SU-DHL-6 (cell line): Measurements from ENCODE around the gene EPS8.

Experiments used
- H2AFZ ChIP-seq: fragments of 200-600 bp; sonication (generic); 2 replicates; pipeline ENCODE4 v1.6.1; 2014; ENCODE audit warnings: low read depth, mild to moderate bottlenecking, moderate library complexity, mixed read lengths, antibody characterized with exemption, low read length; ENCODE audit not compliant: severe bottlenecking
- H3F3A ChIP-seq: fragments of 200-600 bp; shearing (Covaris generic); 2 replicates; pipeline ENCODE4 v1.6.0; 2016; ENCODE audit warnings: antibody characterized with exemption, mild to moderate bottlenecking; ENCODE audit not compliant: insufficient read depth
- H3K27ac ChIP-seq: fragments of 200-600 bp; sonication (generic); 2 replicates; pipeline ENCODE4 v1.5.1; 2016; ENCODE audit warnings: low read depth, mild to moderate bottlenecking, low read length, moderate library complexity, mixed read lengths
- H3K27me3 ChIP-seq: fragments of 200-600 bp; sonication (generic), shearing (Covaris generic); 2 replicates; pipeline ENCODE4 v1.6.0; 2014; ENCODE audit warnings: mild to moderate bottlenecking, low read length
- H3K36me3 ChIP-seq: fragments of 200-600 bp; sonication (generic); 2 replicates; pipeline ENCODE4 v1.6.1; 2014; ENCODE audit warnings: mild to moderate bottlenecking, low read length, mixed read lengths
- H3K4me2 ChIP-seq: fragments of 300-600, 200-600 bp; shearing (Covaris generic), sonication (generic); 2 replicates; pipeline ENCODE4 v1.6.0; 2014; ENCODE audit warnings: low read length, low read depth, mild to moderate bottlenecking; ENCODE audit not compliant: poor library complexity, severe bottlenecking
- H3K4me3 ChIP-seq: fragments of 200-600 bp; sonication (generic); 2 replicates; pipeline ENCODE4 v1.5.1; 2014; ENCODE audit warnings: antibody characterized with exemption, low read length, mild to moderate bottlenecking, mixed read lengths; ENCODE audit not compliant: insufficient read depth, poor library complexity, severe bottlenecking
- H3K79me2 ChIP-seq: fragments of 200-600 bp; sonication (generic); 2 replicates; pipeline ENCODE4 v1.6.1; 2014; ENCODE audit warnings: mild to moderate bottlenecking, low read length, moderate library complexity; ENCODE audit not compliant: insufficient read depth
- H3K9ac ChIP-seq: fragments of 200-600 bp; sonication (generic); 2 replicates; pipeline ENCODE4 v1.7.0; 2014; ENCODE audit warnings: mild to moderate bottlenecking, low read length
- H3K9me2 ChIP-seq: fragments of 200-600 bp; sonication (generic); replicated peaks from 2 replicates; pipeline ENCODE4 v1.6.1; 2014; ENCODE audit warnings: low read length; ENCODE audit not compliant: insufficient read depth
- H3K9me3 ChIP-seq: fragments of 200-600 bp; sonication (generic); 2 replicates; pipeline ENCODE4 v1.6.1; 2014; ENCODE audit warnings: low read length, mixed read lengths; ENCODE audit not compliant: insufficient read depth
- H4K20me1 ChIP-seq: fragments of 200-600 bp; sonication (generic); 2 replicates; pipeline ENCODE4 v1.6.1; 2014; ENCODE audit warnings: low read depth, mild to moderate bottlenecking, antibody characterized with exemption, low read length, moderate library complexity, mixed read lengths
- EZH2phosphoT487 ChIP-seq: fragments of 200-600 bp; sonication (generic), shearing (Covaris generic); conservative IDR thresholded peaks from 2 replicates; pipeline ENCODE4 v1.6.1; 2018; ENCODE audit warnings: mild to moderate bottlenecking, antibody characterized with exemption, low read length, moderate library complexity, mixed read lengths
- TF ChIP-seq, protein P1 (sequence below): fragments of 200-600 bp; sonication (generic); IDR thresholded peaks from one replicate; pipeline ENCODE4 v1.5.1; 2017; ENCODE audit warnings: antibody characterized with exemption, mild to moderate bottlenecking, low read length, moderate library complexity; ENCODE audit not compliant: insufficient read depth, poor library complexity, severe bottlenecking

The EPS8 gene

DNA sequence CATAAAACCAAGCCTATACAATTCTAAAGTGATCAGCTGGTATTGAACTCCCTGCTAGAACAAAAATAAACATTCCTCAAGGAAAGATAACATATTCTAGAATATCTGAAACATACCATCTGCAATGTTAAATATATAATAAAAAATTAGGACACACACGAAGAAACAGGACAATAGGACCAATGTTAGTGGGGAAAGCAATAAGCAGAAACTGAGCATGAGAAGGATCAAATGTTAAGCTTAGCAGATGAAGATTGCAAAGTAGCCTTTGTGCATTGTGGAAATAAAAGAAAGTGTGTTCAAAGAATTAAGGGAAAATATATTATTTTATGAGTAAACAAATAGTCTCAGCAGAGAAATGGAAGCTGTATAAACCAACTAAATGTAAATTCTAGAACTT lies 180.8 kb downstream of the EPS8 start:
- no peaks in the 10 kb centered on the region for H3K9me2 ChIP-seq
- H4K20me1 ChIP-seq = no peaks in the 10 kb centered on the region
- no peaks in the 10 kb centered on the region for H3K27me3 ChIP-seq
- no peaks in the 10 kb centered on the region for H3K36me3 ChIP-seq
- no peak overlapping the region for H3K9ac ChIP-seq
- no peak overlapping the region for H3K27ac ChIP-seq
- no peaks in the 10 kb centered on the region for H3F3A ChIP-seq
- H2AFZ ChIP-seq = no peak overlapping the region
- H3K4me3 ChIP-seq = no peak overlapping the region
- TF ChIP-seq, protein P1, sequence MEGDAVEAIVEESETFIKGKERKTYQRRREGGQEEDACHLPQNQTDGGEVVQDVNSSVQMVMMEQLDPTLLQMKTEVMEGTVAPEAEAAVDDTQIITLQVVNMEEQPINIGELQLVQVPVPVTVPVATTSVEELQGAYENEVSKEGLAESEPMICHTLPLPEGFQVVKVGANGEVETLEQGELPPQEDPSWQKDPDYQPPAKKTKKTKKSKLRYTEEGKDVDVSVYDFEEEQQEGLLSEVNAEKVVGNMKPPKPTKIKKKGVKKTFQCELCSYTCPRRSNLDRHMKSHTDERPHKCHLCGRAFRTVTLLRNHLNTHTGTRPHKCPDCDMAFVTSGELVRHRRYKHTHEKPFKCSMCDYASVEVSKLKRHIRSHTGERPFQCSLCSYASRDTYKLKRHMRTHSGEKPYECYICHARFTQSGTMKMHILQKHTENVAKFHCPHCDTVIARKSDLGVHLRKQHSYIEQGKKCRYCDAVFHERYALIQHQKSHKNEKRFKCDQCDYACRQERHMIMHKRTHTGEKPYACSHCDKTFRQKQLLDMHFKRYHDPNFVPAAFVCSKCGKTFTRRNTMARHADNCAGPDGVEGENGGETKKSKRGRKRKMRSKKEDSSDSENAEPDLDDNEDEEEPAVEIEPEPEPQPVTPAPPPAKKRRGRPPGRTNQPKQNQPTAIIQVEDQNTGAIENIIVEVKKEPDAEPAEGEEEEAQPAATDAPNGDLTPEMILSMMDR = no peak
- TF ChIP-seq EZH2phosphoT487 = no peak
- no peaks in the 10 kb centered on the region for H3K9me3 ChIP-seq
- no peak overlapping the region for H3K4me2 ChIP-seq
- H3K79me2 ChIP-seq = no peaks in the 10 kb centered on the region

DNA sequence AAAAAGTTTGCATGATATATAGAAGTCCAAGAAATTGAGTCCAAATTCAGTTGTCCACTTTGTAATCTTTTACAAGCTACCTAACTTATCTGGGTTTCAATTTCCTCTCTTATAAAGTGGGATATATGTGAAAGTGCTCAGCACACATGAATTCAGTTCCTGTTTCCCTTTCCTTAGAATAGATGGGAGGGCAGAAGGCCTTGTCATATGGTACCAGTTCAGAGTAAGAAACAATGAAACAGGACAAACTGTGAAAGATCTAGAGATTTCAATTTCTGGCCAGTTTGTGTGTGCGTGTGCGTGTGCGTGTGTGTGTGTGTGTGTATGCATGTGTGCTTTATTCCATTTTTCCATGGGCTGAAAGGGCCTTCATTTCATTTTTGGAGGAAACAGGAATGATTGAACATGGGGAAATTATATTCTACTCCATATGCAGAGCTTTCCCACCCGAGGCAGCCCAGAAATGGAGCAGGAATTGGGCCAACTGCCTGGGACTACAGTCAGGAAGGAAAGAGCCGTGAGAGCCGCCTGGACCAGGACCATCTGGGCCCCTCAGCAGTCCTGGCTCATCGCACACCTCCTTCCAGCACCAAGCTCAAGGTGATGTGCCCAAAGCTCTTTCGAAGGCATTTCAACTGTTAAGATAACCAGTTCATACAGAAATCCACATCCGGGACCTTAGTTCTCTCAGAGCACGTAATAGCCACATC lies 183.2 kb downstream of the EPS8 start:
- Histone ChIP-seq H4K20me1 (no peaks in the 10 kb centered on the region), H3K4me3 (no peak overlapping the region), H3F3A (no peaks in the 10 kb centered on the region), H3K79me2 (no peaks in the 10 kb centered on the region), H3K27ac (no peak overlapping the region), H3K9me2 (no peaks in the 10 kb centered on the region), H3K9ac (no peak overlapping the region), H3K27me3 (no peaks in the 10 kb centered on the region), H2AFZ (no peak overlapping the region), H3K4me2 (no peak overlapping the region), H3K9me3 (no peaks in the 10 kb centered on the region), H3K36me3 (no peaks in the 10 kb centered on the region)
- TF ChIP-seq, protein P1 = no peak
- TF ChIP-seq EZH2phosphoT487 = no peak

DNA sequence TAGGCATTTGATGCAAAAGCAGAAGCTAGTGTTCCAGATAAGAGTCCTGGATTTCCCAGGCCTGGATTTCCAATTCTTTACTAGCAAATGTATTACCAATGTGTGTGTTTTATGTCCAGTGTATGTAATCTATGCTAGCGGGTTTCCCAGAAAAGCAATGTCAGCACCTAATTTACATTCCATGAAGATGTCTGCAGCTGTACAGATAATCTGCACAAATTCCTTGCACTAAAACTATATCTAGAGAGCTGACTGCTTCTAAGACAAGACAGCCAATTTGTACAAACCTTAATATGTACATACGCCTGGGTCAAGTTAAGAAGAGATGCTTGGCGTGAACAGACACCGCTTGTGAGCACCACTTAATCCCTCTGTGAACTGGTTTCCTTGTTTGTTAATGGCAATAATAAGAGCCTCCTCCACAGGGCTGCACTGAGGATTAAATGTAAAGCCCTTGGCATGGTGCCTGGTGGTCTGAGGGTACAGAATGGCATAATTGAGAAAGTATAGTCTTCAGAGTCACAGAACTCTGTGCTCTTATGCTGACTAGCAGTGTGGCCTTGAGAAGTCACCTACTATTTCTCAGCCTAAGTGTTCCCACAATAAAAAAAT lies 185.6 kb downstream of the EPS8 start:
- Histone ChIP-seq H3K79me2 (no peaks in the 10 kb centered on the region), H3K9me3 (no peaks in the 10 kb centered on the region), H3K4me3 (no peak overlapping the region), H3K9ac (no peak overlapping the region), H4K20me1 (no peaks in the 10 kb centered on the region), H2AFZ (no peak overlapping the region), H3K9me2 (no peaks in the 10 kb centered on the region), H3F3A (no peaks in the 10 kb centered on the region), H3K4me2 (no peak overlapping the region), H3K27ac (no peak overlapping the region), H3K27me3 (no peaks in the 10 kb centered on the region), H3K36me3 (no peaks in the 10 kb centered on the region)
- no peak for TF ChIP-seq EZH2phosphoT487

DNA sequence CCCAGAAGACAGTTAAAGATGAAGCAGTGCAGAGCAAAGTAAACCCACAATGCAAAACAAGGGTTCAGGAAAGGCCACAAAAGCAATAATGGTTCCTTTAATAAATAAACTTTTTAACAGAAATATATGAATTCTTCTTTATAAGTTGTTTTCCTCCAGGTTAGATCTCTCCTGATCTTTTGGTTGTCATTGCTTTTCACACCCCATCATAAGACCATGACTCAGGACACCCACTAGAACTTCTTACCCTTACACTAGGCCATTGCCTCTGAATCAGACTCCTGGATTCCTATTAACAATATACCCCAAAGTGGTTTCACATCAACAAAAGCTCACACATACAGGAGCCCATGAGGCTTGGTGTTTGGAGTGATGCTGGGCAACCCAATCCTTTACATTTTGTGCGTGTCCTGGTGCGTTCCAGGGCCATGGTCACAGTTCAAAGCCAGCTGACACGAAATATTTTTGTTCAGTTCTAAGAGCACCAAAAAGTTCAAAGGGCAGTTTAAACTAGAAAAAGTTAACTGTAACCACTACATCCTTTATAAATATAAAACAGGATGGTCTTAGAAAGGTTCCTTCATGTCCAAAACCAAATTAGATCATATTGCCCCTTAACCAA lies 187.0 kb downstream of the EPS8 start:
- Histone ChIP-seq H3F3A (no peaks in the 10 kb centered on the region), H3K4me3 (no peak overlapping the region), H3K4me2 (no peak overlapping the region), H2AFZ (no peak overlapping the region), H3K27me3 (no peaks in the 10 kb centered on the region), H3K9me3 (no peaks in the 10 kb centered on the region), H3K9me2 (no peaks in the 10 kb centered on the region), H3K9ac (no peak overlapping the region), H4K20me1 (no peaks in the 10 kb centered on the region), H3K27ac (no peak overlapping the region), H3K36me3 (no peaks in the 10 kb centered on the region), H3K79me2 (no peaks in the 10 kb centered on the region)
- TF ChIP-seq, protein P1 = no peak
- no peak for TF ChIP-seq EZH2phosphoT487
